KMS-11 (cell line): ENCODE data around the gene PACS1.

Experiments used
- H2AFZ ChIP-seq: fragments of 200-600 bp; sonication (generic); 2 replicates; pipeline ENCODE4 v1.6.1; 2016; ENCODE audit warnings: antibody characterized with exemption, mixed run types, low read depth
- H3K27ac ChIP-seq: fragments of 200-600 bp; sonication (generic); 2 replicates; pipeline ENCODE4 v1.6.1; 2016; ENCODE audit warnings: mild to moderate bottlenecking, mixed run types
- H3K27me3 ChIP-seq: fragments of 200-600 bp; sonication (generic); 2 replicates; pipeline ENCODE4 v1.6.1; 2017; ENCODE audit warnings: mild to moderate bottlenecking, low read depth, mixed run types, moderate library complexity; ENCODE audit not compliant: insufficient read depth
- H3K36me3 ChIP-seq: fragments of 200-600 bp; sonication (generic); 2 replicates; pipeline ENCODE4 v1.6.1; 2017; ENCODE audit warnings: mild to moderate bottlenecking, mixed run types; ENCODE audit not compliant: insufficient read depth
- H3K4me1 ChIP-seq: fragments of 200-600 bp; sonication (generic); 2 replicates; pipeline ENCODE4 v1.6.1; 2016; ENCODE audit warnings: mild to moderate bottlenecking, low read depth, mixed run types; ENCODE audit not compliant: poor library complexity, severe bottlenecking
- H3K4me2 ChIP-seq: fragments of 200-600 bp; sonication (generic); 2 replicates; pipeline ENCODE4 v1.7.0; 2016; ENCODE audit warnings: mild to moderate bottlenecking, mixed run types
- H3K4me3 ChIP-seq: fragments of 200-600 bp; sonication (generic); IDR thresholded peaks from 2 replicates; pipeline ENCODE4 v1.6.1; 2017; ENCODE audit warnings: low read depth, low read length, mixed read lengths; ENCODE audit not compliant: insufficient read depth
- H3K79me2 ChIP-seq: fragments of 200-600 bp; sonication (generic); 2 replicates; pipeline ENCODE4 v1.6.1; 2016; ENCODE audit warnings: low read depth, mixed run types; ENCODE audit not compliant: insufficient read depth
- H3K9ac ChIP-seq: fragments of 200-600 bp; sonication (generic); 2 replicates; pipeline ENCODE4 v1.6.1; 2016; ENCODE audit warnings: mild to moderate bottlenecking, mixed run types
- H4K20me1 ChIP-seq: fragments of 200-600 bp; sonication (generic); 2 replicates; pipeline ENCODE4 v1.6.1; 2016; ENCODE audit warnings: mild to moderate bottlenecking, mixed run types; ENCODE audit not compliant: insufficient read depth
- CTCF ChIP-seq: fragments of 200-600 bp; sonication (generic); conservative IDR thresholded peaks from 2 replicates; pipeline ENCODE4 v1.6.1; 2017; ENCODE audit warnings: low read depth, mild to moderate bottlenecking, antibody characterized with exemption, low read length, moderate library complexity, mixed read lengths

The PACS1 gene

GRCh38 chr11:66287889-66288670 is 218.0 kb downstream of the PACS1 start:
- H4K20me1 ChIP-seq = no peaks in the 10 kb centered on the region
- peaks cover 8% of the 10 kb centered on the region; the same call in 1 of the 2 replicates for H3K79me2 ChIP-seq
- peak overlapping the region; percentile 88 for H3K9ac ChIP-seq
- H3K27ac ChIP-seq = peak overlapping the region; percentile 64
- no peaks in the 10 kb centered on the region for H3K36me3 ChIP-seq
- H2AFZ ChIP-seq = peak overlapping the region; percentile 55
- no peak for TF ChIP-seq CTCF
- H3K27me3 ChIP-seq = peaks cover 4% of the 10 kb centered on the region; the same call in 1 of the 2 replicates
- H3K4me1 ChIP-seq = peaks cover 17% of the 10 kb centered on the region
- peak overlapping the region; percentile 82 for H3K4me2 ChIP-seq
- no peak overlapping the region for H3K4me3 ChIP-seq

- Histone ChIP-seq H3K27ac (peak within 1 kb of the TSS; percentile 64), H3K79me2 (peaks cover 8% of the 10 kb centered on the region; the same call in 1 of the 2 replicates), H2AFZ (peak within 1 kb of the TSS; percentile 73), H3K27me3 (peaks cover 5% of the 10 kb centered on the region; the same call in 1 of the 2 replicates), H3K36me3 (no peaks in the 10 kb centered on the region), H3K9ac (peak within 1 kb of the TSS; percentile 88), H3K4me3 (no peak within 1 kb of the TSS), H4K20me1 (no peaks in the 10 kb centered on the region), H3K4me2 (peak within 1 kb of the TSS; percentile 82), H3K4me1 (peaks cover 16% of the 10 kb centered on the region)
- TF ChIP-seq CTCF = no peak
These were observed 218.8 kb downstream of the PACS1 start, which contains the start of gene YIF1A for GRCh38 chr11:66288671-66289547. Gene YIF1A (minus strand): TSS chr11:66289143. CDS start chr11:66288985, 158 bp downstream.

- Histone ChIP-seq H3K9ac (peak overlapping the region; percentile 17; the same call in 1 of the 2 replicates), H4K20me1 (no peaks in the 10 kb centered on the region), H2AFZ (peak overlapping the region; percentile 73; the same call in 1 of the 2 replicates), H3K4me1 (peaks cover 16% of the 10 kb centered on the region), H3K27me3 (peaks cover 5% of the 10 kb centered on the region; the same call in 1 of the 2 replicates), H3K36me3 (no peaks in the 10 kb centered on the region), H3K27ac (peak overlapping the region; percentile 61), H3K4me2 (peak overlapping the region; percentile 62), H3K79me2 (peaks cover 8% of the 10 kb centered on the region; the same call in 1 of the 2 replicates), H3K4me3 (no peak overlapping the region)
- no peak for TF ChIP-seq CTCF
These were observed 219.7 kb downstream of the PACS1 start for GRCh38 chr11:66289548-66290329.

- H3K27me3 ChIP-seq = peaks cover 6% of the 10 kb centered on the region; the same call in 1 of the 2 replicates
- H3K36me3 ChIP-seq = no peaks in the 10 kb centered on the region
- H3K4me1 ChIP-seq = peaks cover 16% of the 10 kb centered on the region
- peak overlapping the region; percentile 73; the same call in 1 of the 2 replicates for H2AFZ ChIP-seq
- H3K4me3 ChIP-seq = no peak overlapping the region
- H3K27ac ChIP-seq = no peak overlapping the region
- peak overlapping the region; percentile 62 for H3K4me2 ChIP-seq
- no peaks in the 10 kb centered on the region for H4K20me1 ChIP-seq
- H3K79me2 ChIP-seq = peaks cover 8% of the 10 kb centered on the region; the same call in 1 of the 2 replicates
- TF ChIP-seq CTCF = no peak
- H3K9ac ChIP-seq = no peak overlapping the region; the same call in 1 of the 2 replicates
These were observed 220.2 kb downstream of the PACS1 start for GRCh38 chr11:66290330-66290621.
